Central memory CD8-positive, alpha-beta T cell (primary cell): ENCODE results near the gene RPUSD1.
"Not testable (repeated sequence)": the region's sequence is repeated elsewhere in the genome, so short reads cannot be mapped to it uniquely, and the experiment has no call there.

Experiments used
- ATAC-seq: fragments of 150-1000 bp; cut with Tn5 transposase; replicated peaks from 2 replicates; pipeline ENCODE4 v1.10.0; 2022; ENCODE audit warnings: mild to moderate bottlenecking, moderate FRiP score, moderate number of reproducible peaks; ENCODE audit not compliant: poor library complexity, severe bottlenecking; ENCODE audit errors: extremely low read depth
- DNase-seq, 2 donors: peaks; one replicate each; pipeline ENCODE4 v3.0.0; 2021; ENCODE audit warnings: low spot score in 2 of 2
- H3K27ac Mint-ChIP-seq: one replicate; pipeline ENCODE4 v1.8.0; 2022; ENCODE audit warnings: low read depth, mild to moderate bottlenecking, moderate library complexity, mixed read lengths
- H3K27me3 Mint-ChIP-seq: one replicate; pipeline ENCODE4 v1.8.0; 2022; ENCODE audit warnings: mixed read lengths
- H3K36me3 Mint-ChIP-seq: one replicate; pipeline ENCODE4 v1.8.0; 2022; ENCODE audit warnings: mild to moderate bottlenecking, moderate library complexity, mixed read lengths; ENCODE audit not compliant: insufficient read depth
- H3K4me1 Mint-ChIP-seq: one replicate; pipeline ENCODE4 v1.8.0; 2022; ENCODE audit warnings: mixed read lengths
- H3K4me3 Mint-ChIP-seq: one replicate; pipeline ENCODE4 v1.8.0; 2022; ENCODE audit warnings: mild to moderate bottlenecking, moderate library complexity, mixed read lengths
- H3K9me3 Mint-ChIP-seq: one replicate; pipeline ENCODE4 v1.8.0; 2022; ENCODE audit warnings: mixed read lengths

The RPUSD1 gene

DNA sequence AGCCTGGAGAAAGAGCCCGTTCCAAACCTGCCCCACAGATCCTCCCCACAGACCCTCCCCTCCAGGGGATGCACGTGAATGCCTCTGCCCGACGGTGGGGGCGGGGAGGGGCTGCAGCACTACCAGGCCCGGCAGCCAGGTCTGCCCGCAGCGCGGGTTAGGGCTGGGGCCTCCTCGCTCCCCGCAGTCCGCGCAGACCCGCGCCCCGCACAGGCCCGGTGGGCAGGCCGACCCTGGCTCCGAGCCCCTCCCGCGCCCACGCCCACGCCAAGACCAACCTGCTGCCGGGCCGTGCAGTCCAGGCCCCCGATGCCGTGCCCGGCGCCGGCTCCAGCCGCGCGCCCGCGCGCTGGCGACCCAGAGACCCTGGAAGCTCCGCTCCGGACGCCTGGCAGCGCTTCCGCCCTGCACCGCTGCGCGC is at the start of gene RPUSD1:
RPUSD1 (minus strand) TSS at position 404 of the 421 bp plus-strand sequence. CDS start 644 bp downstream, outside the sequence.
- Mint-ChIP-seq H3K36me3 (peaks cover 11% of the 10 kb centered on the region), H3K27me3 (no peaks in the 10 kb centered on the region), H3K4me1 (peaks cover 21% of the 10 kb centered on the region), H3K9me3 (no peaks in the 10 kb centered on the region), H3K4me3 (peak within 1 kb of the TSS; percentile 80), H3K27ac (no peak within 1 kb of the TSS)
- peak in 1 of 2 donors; percentile 22 for DNase-seq
- ATAC-seq: peak; percentile 10

DNA sequence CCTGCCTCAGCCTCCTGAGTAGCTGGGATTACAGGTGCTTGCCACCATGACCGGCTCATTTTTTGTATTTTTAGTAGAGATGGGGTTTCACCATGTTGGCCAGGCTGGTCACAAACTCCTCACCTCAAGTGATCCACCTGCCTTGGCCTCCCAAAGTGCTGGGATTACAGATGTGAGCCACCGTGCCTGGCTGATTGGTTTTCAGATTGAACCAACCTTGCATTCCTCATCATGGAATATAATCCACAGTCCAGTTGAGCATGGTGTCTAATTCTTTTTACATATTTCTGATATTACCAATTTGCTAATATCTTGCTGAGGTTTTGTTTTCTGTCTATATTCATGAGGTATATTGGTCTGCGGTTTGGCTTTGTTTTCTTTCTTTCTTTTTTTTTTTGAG is 48.6 kb upstream of the RPUSD1 start:
- not testable (repeated sequence) for H3K36me3 Mint-ChIP-seq, H3K27me3 Mint-ChIP-seq, H3K27ac Mint-ChIP-seq, H3K9me3 Mint-ChIP-seq, ATAC-seq, DNase-seq, H3K4me1 Mint-ChIP-seq, H3K4me3 Mint-ChIP-seq

GRCh38 chr16:836221-836620 is 48.0 kb upstream of the RPUSD1 start:
- Mint-ChIP-seq H3K27ac (no peak overlapping the region), H3K4me1 (no peaks in the 10 kb centered on the region), H3K36me3 (peaks cover 2% of the 10 kb centered on the region), H3K27me3 (no peaks in the 10 kb centered on the region), H3K4me3 (no peak overlapping the region), H3K9me3 (peaks cover 8% of the 10 kb centered on the region)
- DNase-seq: no peak
- no peak for ATAC-seq

- Mint-ChIP-seq H3K36me3 (peaks cover 1% of the 10 kb centered on the region), H3K27ac (no peak overlapping the region), H3K27me3 (peaks cover under 1% of the 10 kb centered on the region), H3K4me1 (no peaks in the 10 kb centered on the region), H3K4me3 (no peak overlapping the region), H3K9me3 (peaks cover 8% of the 10 kb centered on the region)
- DNase-seq: no peak
- no peak for ATAC-seq
These were observed 47.2 kb upstream of the RPUSD1 start for GRCh38 chr16:835373-835772.

GRCh38 chr16:833411-833810 is 45.2 kb upstream of the RPUSD1 start:
- Mint-ChIP-seq H3K9me3 (peaks cover 8% of the 10 kb centered on the region), H3K27me3 (peaks cover 10% of the 10 kb centered on the region), H3K27ac (no peak overlapping the region), H3K4me1 (no peaks in the 10 kb centered on the region), H3K4me3 (no peak overlapping the region), H3K36me3 (no peaks in the 10 kb centered on the region)
- DNase-seq: no peak
- no peak for ATAC-seq

DNA sequence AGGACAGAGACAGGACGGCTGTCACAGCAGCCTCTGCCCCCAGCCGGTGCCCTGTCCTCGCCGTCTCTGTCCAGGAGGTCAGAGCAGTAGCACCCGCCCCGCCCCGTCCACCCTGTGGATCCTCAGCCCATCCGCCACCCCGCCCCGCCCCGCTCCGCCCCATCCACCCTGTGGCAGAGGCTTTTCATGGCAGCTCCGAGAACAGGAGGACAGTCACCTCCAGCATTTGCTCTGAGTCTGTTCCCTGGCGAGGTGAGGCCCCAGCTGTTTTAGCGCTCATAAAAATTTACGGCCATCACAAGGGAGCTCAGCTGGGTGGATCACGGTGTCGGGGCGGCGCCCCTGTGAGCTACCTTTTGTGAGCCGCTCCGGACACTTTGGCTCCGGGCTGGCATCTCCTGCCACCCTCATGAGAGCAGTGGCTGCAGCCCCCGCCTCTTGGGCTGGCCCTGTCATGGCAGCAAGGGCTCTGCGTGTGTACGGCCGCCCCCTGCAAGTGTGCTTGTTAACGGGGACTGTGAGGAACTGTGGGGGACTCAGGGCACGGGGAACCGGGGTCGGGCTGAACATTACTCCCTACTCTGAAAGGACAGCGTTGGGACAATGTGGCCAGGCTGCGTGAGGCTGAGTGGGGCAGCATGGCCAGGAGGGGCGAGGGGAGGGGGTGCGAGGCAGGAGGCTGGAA is 44.6 kb upstream of the RPUSD1 start:
- Mint-ChIP-seq H3K36me3 (no peaks in the 10 kb centered on the region), H3K27me3 (peaks cover 10% of the 10 kb centered on the region), H3K9me3 (peaks cover 8% of the 10 kb centered on the region), H3K4me1 (no peaks in the 10 kb centered on the region), H3K27ac (no peak overlapping the region), H3K4me3 (no peak overlapping the region)
- ATAC-seq: no peak
- DNase-seq: no peak

DNA sequence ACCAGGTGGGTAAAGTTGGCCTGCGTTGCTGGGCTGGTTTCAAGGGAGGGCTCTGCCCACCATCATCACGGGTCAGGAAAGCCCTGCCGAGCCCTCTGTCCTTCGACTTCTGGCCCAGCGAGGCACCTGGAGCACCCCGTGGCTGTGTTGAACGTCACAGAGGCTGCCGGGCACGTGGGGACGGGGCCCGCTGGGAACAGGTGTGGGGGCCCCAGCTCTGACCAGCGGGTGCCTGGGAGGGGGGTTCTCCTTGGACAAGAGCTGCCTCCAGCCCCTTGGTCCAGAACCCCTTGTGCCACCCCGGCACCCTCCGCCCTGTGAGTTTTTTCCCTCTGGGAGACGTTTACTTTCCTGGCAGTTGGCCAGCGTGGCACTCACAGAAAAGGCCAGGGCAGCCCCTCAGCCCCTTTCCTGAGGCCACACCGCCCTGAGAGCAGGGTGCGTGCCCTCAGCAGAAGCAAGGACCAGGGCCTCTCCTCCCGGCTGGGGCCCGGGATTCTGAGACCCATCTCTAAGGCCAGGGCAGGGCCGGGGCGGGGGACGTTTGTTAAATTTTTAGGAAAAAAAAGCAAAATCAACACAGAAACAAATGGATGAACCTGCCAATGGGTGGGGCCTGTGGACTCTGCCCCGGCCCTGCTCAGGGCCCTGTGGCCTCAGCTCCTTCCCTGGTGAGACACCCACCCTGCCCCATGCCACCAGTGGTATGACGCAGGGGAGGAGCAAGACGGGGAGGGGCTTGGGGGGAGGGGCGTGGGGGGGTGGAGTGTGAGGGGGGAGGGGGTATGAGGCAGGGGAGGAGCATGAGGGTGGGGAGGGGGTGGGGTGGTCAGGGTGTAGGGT is 43.6 kb upstream of the RPUSD1 start:
- Mint-ChIP-seq H3K9me3 (peaks cover 7% of the 10 kb centered on the region), H3K4me1 (no peaks in the 10 kb centered on the region), H3K27me3 (peaks cover 10% of the 10 kb centered on the region), H3K27ac (no peak overlapping the region), H3K36me3 (no peaks in the 10 kb centered on the region), H3K4me3 (no peak overlapping the region)
- ATAC-seq: no peak
- no peak for DNase-seq

- H3K9me3 Mint-ChIP-seq: no peaks in the 10 kb centered on the region
- no peaks in the 10 kb centered on the region for H3K36me3 Mint-ChIP-seq
- H3K4me3 Mint-ChIP-seq: no peak overlapping the region
- H3K27me3 Mint-ChIP-seq: peaks cover 12% of the 10 kb centered on the region
- no peaks in the 10 kb centered on the region for H3K4me1 Mint-ChIP-seq
- DNase-seq (no peak), ATAC-seq (no peak)
- no peak overlapping the region for H3K27ac Mint-ChIP-seq
These were observed 42.8 kb upstream of the RPUSD1 start for GRCh38 chr16:830871-831570.

GRCh38 chr16:830107-830870 is 42.1 kb upstream of the RPUSD1 start:
- H3K36me3 Mint-ChIP-seq: no peaks in the 10 kb centered on the region
- peaks cover 19% of the 10 kb centered on the region for H3K27me3 Mint-ChIP-seq
- ATAC-seq (no peak), DNase-seq (no peak)
- H3K9me3 Mint-ChIP-seq: no peaks in the 10 kb centered on the region
- H3K4me1 Mint-ChIP-seq: no peaks in the 10 kb centered on the region
- H3K27ac Mint-ChIP-seq: no peak overlapping the region
- no peak overlapping the region for H3K4me3 Mint-ChIP-seq

GRCh38 chr16:828891-829290 is 40.7 kb upstream of the RPUSD1 start:
- Mint-ChIP-seq H3K4me1 (no peaks in the 10 kb centered on the region), H3K9me3 (no peaks in the 10 kb centered on the region), H3K27ac (no peak overlapping the region), H3K27me3 (peaks cover 19% of the 10 kb centered on the region), H3K4me3 (no peak overlapping the region), H3K36me3 (no peaks in the 10 kb centered on the region)
- ATAC-seq (no peak), DNase-seq (no peak)

DNA sequence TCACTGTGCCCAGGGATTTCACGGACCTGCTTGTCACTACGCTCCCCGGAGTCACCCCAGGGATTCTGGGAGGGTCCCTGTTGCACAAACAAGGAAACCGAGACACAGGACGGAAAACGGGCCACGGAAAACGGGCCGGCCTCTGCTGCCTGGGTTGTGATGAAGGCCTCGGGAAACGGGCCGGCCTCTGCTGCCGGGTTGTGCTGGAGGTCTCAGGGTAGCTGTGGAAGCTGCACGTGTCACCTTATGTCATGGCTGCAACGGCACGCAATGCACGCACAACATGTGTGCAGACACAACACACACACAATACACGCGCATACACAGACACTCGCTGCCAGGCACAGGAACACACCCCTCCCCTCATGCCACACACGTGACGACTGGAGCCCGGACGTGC is 39.3 kb upstream of the RPUSD1 start:
- H3K36me3 Mint-ChIP-seq: no peaks in the 10 kb centered on the region
- no peak overlapping the region for H3K27ac Mint-ChIP-seq
- ATAC-seq (no peak), DNase-seq (no peak)
- no peak overlapping the region for H3K4me3 Mint-ChIP-seq
- H3K9me3 Mint-ChIP-seq: no peaks in the 10 kb centered on the region
- peaks cover 19% of the 10 kb centered on the region for H3K27me3 Mint-ChIP-seq
- no peaks in the 10 kb centered on the region for H3K4me1 Mint-ChIP-seq

DNA sequence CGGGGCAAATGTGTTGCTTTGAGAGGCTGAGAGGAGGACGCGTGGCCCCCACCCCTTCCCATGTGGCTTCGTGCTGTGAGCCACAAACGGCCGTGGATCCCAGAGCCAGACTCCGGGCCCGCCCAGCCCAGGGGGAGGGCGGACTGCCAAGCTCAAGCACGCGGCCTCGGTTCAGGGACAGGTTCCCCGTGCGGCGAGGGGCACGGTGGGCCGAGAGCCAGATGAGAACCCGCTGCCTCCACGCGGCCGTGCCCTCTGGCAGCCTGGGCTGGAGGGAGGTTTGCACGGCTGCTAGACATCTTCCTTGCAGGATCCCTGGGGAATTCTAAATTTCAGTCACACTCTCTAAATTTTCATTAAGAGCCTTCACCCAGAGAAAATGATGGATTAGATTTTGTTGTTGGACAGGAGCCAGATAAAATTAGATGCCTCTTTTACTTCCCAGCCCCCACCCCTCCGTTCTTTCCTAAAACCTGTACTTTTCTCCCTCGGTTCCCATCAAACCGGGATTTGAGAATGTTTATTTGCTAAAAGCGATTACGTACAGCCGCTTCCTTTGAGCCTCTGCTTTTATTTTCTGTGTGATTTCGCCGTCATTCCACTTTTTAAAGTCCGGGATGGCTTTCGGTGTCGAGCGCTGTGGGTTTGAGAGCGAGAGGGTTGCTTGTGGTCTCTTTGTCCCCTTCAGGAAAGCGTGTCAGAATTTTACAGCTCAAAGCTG is 37.3 kb upstream of the RPUSD1 start:
- H3K4me1 Mint-ChIP-seq: no peaks in the 10 kb centered on the region
- H3K9me3 Mint-ChIP-seq: no peaks in the 10 kb centered on the region
- ATAC-seq (no peak), DNase-seq (no peak)
- no peak overlapping the region for H3K27ac Mint-ChIP-seq
- no peaks in the 10 kb centered on the region for H3K36me3 Mint-ChIP-seq
- peaks cover 19% of the 10 kb centered on the region for H3K27me3 Mint-ChIP-seq
- H3K4me3 Mint-ChIP-seq: no peak overlapping the region
